Measurements from ENCODE around the gene CORO2A.

GRCh38 chr9:98095401-98095800 lies 97.0 kb downstream of the CORO2A start:
- TF ChIP-seq CTCF (IDR thresholded peaks at IDR 0.05 in 8 of 11, conservative IDR thresholded peaks at IDR 0.05 in 3 of 11) = no peak
- no peak for TF ChIP-seq POLR2A (IDR thresholded peaks at IDR 0.05)

Data from spleen (tissue), 7 donors.